H1 (cell line): ENCODE measurements around the gene MLC1. TPM values are rescaled to one million over a fixed set of nuclear protein-coding genes. Genes with fewer than 3 reads are reported as not detected.

Experiments
- CTCF ChIA-PET: fragments of 300-600 bp; sonication (Branson Sonifier 250); formaldehyde crosslinking; loops from one replicate; lab custom pipeline; 2021; ENCODE audit not compliant: partially characterized antibody; lab: Charles Lee
- POLR2A ChIA-PET: fragments of 300-600 bp; sonication (Branson Sonifier 250); formaldehyde crosslinking; loops from one replicate; lab custom pipeline; 2021; ENCODE audit warnings: inconsistent platforms; ENCODE audit not compliant: partially characterized antibody; lab: Charles Lee
- DNase-seq, 2 experiments: peaks; one replicate each; pipeline versions ENCODE4 v3.0.0 to v3.0.0-alpha.2; 2010 to 2022; ENCODE audit warnings: low spot score in 2 of 2, low read depth in 1 of 2, mixed read lengths in 1 of 2
- FAIRE-seq: peaks from 2 replicates; lab custom pipeline; 2011; peaks lifted over from hg19 to GRCh38; lab: Jason Lieb, UNC
- H2AFZ ChIP-seq: 2 replicates; pipeline ENCODE4 v1.8.1; 2012; ENCODE audit warnings: low read length, inconsistent platforms
- H2AK5ac ChIP-seq: 2 replicates; pipeline ENCODE4 v1.6.1; 2013; ENCODE audit warnings: low read depth, low read length
- H2BK120ac ChIP-seq: replicated peaks from 2 replicates; pipeline ENCODE3; 2013; ENCODE audit warnings: low read depth, low read length, inconsistent platforms
- H2BK12ac ChIP-seq: 2 replicates; pipeline ENCODE4 v1.6.1; 2013; ENCODE audit warnings: low read depth, low read length
- H2BK15ac ChIP-seq: 2 replicates; pipeline ENCODE4 v1.6.1; 2013; ENCODE audit warnings: low read length
- H2BK20ac ChIP-seq: 2 replicates; pipeline ENCODE4 v1.6.1; 2013; ENCODE audit warnings: low read length
- H2BK5ac ChIP-seq: 2 replicates; pipeline ENCODE4 v1.6.1; 2013; ENCODE audit warnings: low read depth, low read length
- H3K14ac ChIP-seq: 2 replicates; pipeline ENCODE4 v1.6.1; 2013; ENCODE audit warnings: inconsistent platforms; ENCODE audit not compliant: insufficient read length
- H3K18ac ChIP-seq: 2 replicates; pipeline ENCODE4 v1.6.1; 2013; ENCODE audit warnings: low read length; ENCODE audit errors: extremely low read depth
- H3K23ac ChIP-seq: 2 replicates; pipeline ENCODE4 v1.6.1; 2013; ENCODE audit warnings: inconsistent platforms; ENCODE audit not compliant: insufficient read length
- H3K23me2 ChIP-seq: 2 replicates; pipeline ENCODE4 v1.6.1; 2013; ENCODE audit warnings: low read depth, low read length
- H3K27ac ChIP-seq: 2 replicates; pipeline ENCODE4 v1.6.1; 2011; ENCODE audit warnings: low read depth, low read length, inconsistent platforms
- H3K27me3 ChIP-seq, 4 experiments: replicated peaks in 1 of 4; 1 replicate in 1 of 4; 2 replicates in 3 of 4; pipeline versions ENCODE4 v1.6.1 to v1.8.1; 2011 to 2013; ENCODE audit warnings: low read length in 3 of 4, mild to moderate bottlenecking in 3 of 4, inconsistent platforms in 2 of 4, mixed read lengths in 2 of 4, moderate library complexity in 1 of 4; ENCODE audit not compliant: control insufficient read depth in 3 of 4, insufficient read depth in 3 of 4; ENCODE audit errors: extremely low read depth in 1 of 4
- H3K36me3 ChIP-seq, 4 experiments: 2 replicates each; pipeline versions ENCODE4 v1.6.1 to v1.8.1; 2011 to 2013; ENCODE audit warnings: mild to moderate bottlenecking in 4 of 4, low read length in 3 of 4, moderate library complexity in 2 of 4, control low read depth in 1 of 4, inconsistent platforms in 1 of 4; ENCODE audit not compliant: insufficient read depth in 4 of 4, control insufficient read depth in 2 of 4
- H3K4ac ChIP-seq: replicated peaks from 2 replicates; pipeline ENCODE3; 2013; ENCODE audit warnings: low read length, low read depth, mixed read lengths, inconsistent platforms; ENCODE audit not compliant: insufficient read length
- H3K4me1 ChIP-seq, 4 experiments: replicated peaks in 1 of 4; 1 replicate in 1 of 4; 2 replicates in 3 of 4; pipeline versions ENCODE4 v1.6.1 to v1.8.1; 2011 to 2013; ENCODE audit warnings: low read length in 3 of 4, inconsistent platforms in 2 of 4, mixed read lengths in 1 of 4; ENCODE audit not compliant: insufficient read depth in 4 of 4, control insufficient read depth in 3 of 4
- H3K4me2 ChIP-seq, 2 experiments: 2 replicates each; pipeline versions ENCODE4 v1.6.1 to v1.8.1; 2011 to 2013; ENCODE audit warnings: low read depth in 2 of 2, low read length in 2 of 2, control low read depth in 1 of 2, inconsistent platforms in 1 of 2, mild to moderate bottlenecking in 1 of 2; ENCODE audit not compliant: insufficient read depth in 1 of 2
- H3K4me3 ChIP-seq, 4 experiments: fragments of 200-600, 300-600 bp in 1 of 4; sonication (generic), shearing (Covaris generic), sonication (Bioruptor Twin) in 1 of 4; 2 replicates each; pipeline versions ENCODE4 v1.5.1 to v1.8.1; 2011 to 2016; ENCODE audit warnings: low read length in 4 of 4, low read depth in 3 of 4, control low read depth in 2 of 4, inconsistent platforms in 2 of 4, mild to moderate bottlenecking in 2 of 4, mixed read lengths in 1 of 4, moderate library complexity in 1 of 4; ENCODE audit not compliant: insufficient read depth in 2 of 4; ENCODE audit errors: extremely low read depth in 1 of 4
- H3K56ac ChIP-seq: replicated peaks from 2 replicates; pipeline ENCODE3; 2013; ENCODE audit warnings: low read depth, mild to moderate bottlenecking, mixed read lengths, low read length, inconsistent platforms; ENCODE audit not compliant: insufficient read length
- H3K79me1 ChIP-seq: 2 replicates; pipeline ENCODE4 v1.6.1; 2013; ENCODE audit warnings: low read depth, low read length, control low read depth
- H3K79me2 ChIP-seq, 2 experiments: 2 replicates each; pipeline versions ENCODE4 v1.6.1 to v1.8.1; 2012 to 2013; ENCODE audit warnings: low read length in 2 of 2, mild to moderate bottlenecking in 2 of 2, inconsistent platforms in 1 of 2; ENCODE audit not compliant: insufficient read depth in 2 of 2, control insufficient read depth in 1 of 2
- H3K9ac ChIP-seq, 4 experiments: replicated peaks in 1 of 4; 1 replicate in 1 of 4; 2 replicates in 3 of 4; pipeline versions ENCODE4 v1.6.1 to v1.8.1; 2011 to 2013; ENCODE audit warnings: low read depth in 3 of 4, low read length in 3 of 4, control low read depth in 2 of 4, mild to moderate bottlenecking in 2 of 4, moderate library complexity in 2 of 4, inconsistent platforms in 1 of 4; ENCODE audit errors: extremely low read depth in 1 of 4
- H3K9me3 ChIP-seq, 2 experiments: 2 replicates each; pipeline versions ENCODE4 v1.6.1 to v1.8.1; 2012 to 2013; ENCODE audit warnings: mild to moderate bottlenecking in 2 of 2, moderate library complexity in 2 of 2, control low read depth in 1 of 2, inconsistent platforms in 1 of 2, low read depth in 1 of 2, low read length in 1 of 2, mixed read lengths in 1 of 2; ENCODE audit not compliant: insufficient read depth in 2 of 2
- H4K20me1 ChIP-seq, 2 experiments: replicated peaks in 1 of 2; 2 replicates each; pipeline versions ENCODE3 to v1.8.1; 2011 to 2013; ENCODE audit warnings: inconsistent platforms in 2 of 2, low read length in 2 of 2, mild to moderate bottlenecking in 1 of 2; ENCODE audit not compliant: insufficient read depth in 2 of 2, control insufficient read depth in 1 of 2
- H4K5ac ChIP-seq: 2 replicates; pipeline ENCODE4 v1.6.1; 2013; ENCODE audit warnings: low read length, low read depth, mixed read lengths, inconsistent platforms; ENCODE audit not compliant: insufficient read length
- H4K8ac ChIP-seq: 2 replicates; pipeline ENCODE4 v1.8.0; 2013; ENCODE audit warnings: mild to moderate bottlenecking, moderate library complexity, low read length, inconsistent platforms; ENCODE audit not compliant: insufficient read depth; ENCODE audit errors: extremely low read depth
- H4K91ac ChIP-seq: replicated peaks from 2 replicates; pipeline ENCODE3; 2013; ENCODE audit warnings: low read length, mixed read lengths, inconsistent platforms; ENCODE audit not compliant: insufficient read length
- CTBP2 ChIP-seq: IDR thresholded peaks from 2 replicates; pipeline ENCODE4 v1.7.0; 2011; ENCODE audit warnings: borderline replicate concordance, mild to moderate bottlenecking, moderate library complexity, mixed read lengths, low read length; ENCODE audit not compliant: insufficient read depth, insufficient read length
- NANOG ChIP-seq: IDR thresholded peaks from 2 replicates; pipeline ENCODE4 v1.6.1; 2011; ENCODE audit warnings: low read length, low read depth, mild to moderate bottlenecking, inconsistent platforms; ENCODE audit not compliant: insufficient read depth, poor library complexity, severe bottlenecking
- WGBS, 2 experiments: shearing (Covaris generic) in 1 of 2; methylation state at CpG; one replicate each; pipeline versions ENCODE4 v1.1.6 to v1.1.7; 2013 to 2015; ENCODE audit warnings: low lambda C conversion rate in 2 of 2, mixed read lengths in 2 of 2, inconsistent platforms in 1 of 2, low coverage in 1 of 2, missing lambda C conversion rate in 1 of 2; ENCODE audit not compliant: insufficient replicate concordance in 2 of 2, insufficient coverage in 1 of 2, insufficient read length in 1 of 2; ENCODE audit errors: extremely low coverage in 1 of 2, missing lambda C conversion rate in 1 of 2; 5-methylcytosine and 5-hydroxymethylcytosine counted together
- polyA plus RNA-seq, 7 experiments: library from polyadenylated mRNA; depleted of rRNA in 3 of 7; stranded (reverse) in 5 of 7; unstranded in 2 of 7; fragments of >200 nt in 5 of 7; fragments of 200-250 nt in 2 of 7; gene quantifications; 1 replicate in 5 of 7; 2 replicates in 1 of 7; 4 replicates in 1 of 7; pipeline versions ENCODE4 v1.2.1 to v1.2.3, GENCODE V29; 2011 to 2013; ENCODE audit warnings: missing spikeins in 2 of 7, mixed read lengths in 2 of 7
- total RNA-seq: library from RNA; stranded (reverse); fragmentation: NEBNext Ultra II Directional; extraction: Animal tissue kit (Norgen Biotek cat#: 25700); gene quantifications from 2 replicates; pipeline ENCODE4 v1.2.1, GENCODE V29; 2021

MLC1 gene
- total and polyA plus RNA-seq, 2 of the 8 experiments (the other 6 are each of a cell fraction or from before 2014, with no cell fraction given) = 0.20 TPM; not detected in 1

GRCh38 chr22:50011447-50012210 is 73.6 kb downstream of the MLC1 start:
- Histone ChIP-seq H2BK5ac (no peak overlapping the region), H3K23me2 (peaks cover 9% of the 10 kb centered on the region; the same call in 1 of the 2 replicates), H4K8ac (peak overlapping the region; percentile 28; the same call in 1 of the 2 replicates), H4K20me1 (peaks cover 0 to 2% of the 10 kb centered on the region in 2 experiments), H3K36me3 (no peaks in the 10 kb centered on the region), H3K9ac (no peak overlapping the region), H3K56ac (no peak overlapping the region), H2BK120ac (no peak overlapping the region), H2AK5ac (no peak overlapping the region), H3K4ac (no peak overlapping the region), H3K4me3 (peak overlapping the region in 1 of 4 experiments; percentile 51; a peak in 2 of 8 replicates), H2BK15ac (no peak overlapping the region), H3K4me2 (peak overlapping the region; percentile 26 to 75), H3K23ac (no peak overlapping the region), H4K5ac (no peak overlapping the region), H3K4me1 (peaks cover 0 to 25% (median 16%) of the 10 kb centered on the region in 4 experiments; a peak in 6 of 7 replicates), H3K79me1 (no peaks in the 10 kb centered on the region; the same call in 1 of the 2 replicates), H2BK20ac (0 out of 2 replicates have a peak overlapping the region, but pooled peaks have one; percentile 41), H3K27me3 (peaks cover 21 to 60% (median 44%) of the 10 kb centered on the region in 4 experiments), H3K27ac (no peak overlapping the region), H3K14ac (no peak overlapping the region), H3K18ac (no peak overlapping the region), H2BK12ac (no peak overlapping the region; the same call in 1 of the 2 replicates), H4K91ac (no peak overlapping the region), H2AFZ (no peak overlapping the region), H3K9me3 (no peaks in the 10 kb centered on the region), H3K79me2 (no peaks in the 10 kb centered on the region)
- WGBS, 2 experiments = 55% methylated on average over 15 of the region's 18 CpGs; no CpG with 5 or more reads in 1 of the 2 experiments
- POLR2A ChIA-PET = no interaction called here
- CTCF ChIA-PET = interaction anchor here (0.9 to 2.3 kb wide), 5 partner anchors 20 to 138 kb away, joined by 3 to 11 read pairs (median 5); no protein-coding TSS in a partner anchor
- TF ChIP-seq NANOG (no peak), CTBP2 (no peak)
- DNase-seq = no peak
- no peak for FAIRE-seq
